ENCODE measurements around the gene PIGN. TPM values are rescaled to one million over a fixed set of nuclear protein-coding genes. Genes with fewer than 3 reads are reported as not detected.

The PIGN gene
- total RNA-seq, 4 donors from 2014 or later = 10.5 to 32.4 (median 17.3) TPM

DNA sequence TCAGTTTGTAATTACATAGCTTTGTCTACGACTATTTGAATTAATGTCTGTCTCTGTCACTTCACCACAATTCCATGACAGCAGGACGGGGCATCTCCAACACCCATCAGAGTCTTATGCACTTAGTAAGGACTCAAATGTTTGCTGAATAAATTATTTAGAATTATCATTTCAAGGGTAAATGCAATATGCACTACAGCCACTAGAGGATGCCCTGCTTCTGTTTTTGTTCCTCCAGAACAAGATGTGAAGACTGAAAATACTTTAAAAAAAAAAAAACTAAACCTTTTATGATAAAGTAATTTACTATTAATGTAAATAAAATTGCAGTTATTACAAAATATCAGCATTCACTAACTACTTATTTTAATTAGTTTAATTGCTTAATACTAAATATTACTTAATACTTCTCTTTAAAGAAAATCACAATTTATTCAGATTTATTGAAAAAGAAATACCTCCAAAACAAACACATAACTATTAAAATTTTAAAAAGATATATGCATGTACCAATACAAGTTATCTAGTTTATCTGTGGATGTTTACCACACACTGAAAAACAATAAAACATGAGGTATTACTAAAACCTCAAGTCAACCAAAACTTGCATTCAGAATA, 3.2 kb downstream of the PIGN start:
- 0% methylated on average over 2 of the region's 2 CpGs for WGBS, 2 donors (ENCODE audit: low coverage in 1 of 2)
- no peak overlapping the region for H3K4me3 ChIP-seq
- no peak for TF ChIP-seq EP300 (IDR thresholded peaks at IDR 0.05)
- TF ChIP-seq, protein P1, sequence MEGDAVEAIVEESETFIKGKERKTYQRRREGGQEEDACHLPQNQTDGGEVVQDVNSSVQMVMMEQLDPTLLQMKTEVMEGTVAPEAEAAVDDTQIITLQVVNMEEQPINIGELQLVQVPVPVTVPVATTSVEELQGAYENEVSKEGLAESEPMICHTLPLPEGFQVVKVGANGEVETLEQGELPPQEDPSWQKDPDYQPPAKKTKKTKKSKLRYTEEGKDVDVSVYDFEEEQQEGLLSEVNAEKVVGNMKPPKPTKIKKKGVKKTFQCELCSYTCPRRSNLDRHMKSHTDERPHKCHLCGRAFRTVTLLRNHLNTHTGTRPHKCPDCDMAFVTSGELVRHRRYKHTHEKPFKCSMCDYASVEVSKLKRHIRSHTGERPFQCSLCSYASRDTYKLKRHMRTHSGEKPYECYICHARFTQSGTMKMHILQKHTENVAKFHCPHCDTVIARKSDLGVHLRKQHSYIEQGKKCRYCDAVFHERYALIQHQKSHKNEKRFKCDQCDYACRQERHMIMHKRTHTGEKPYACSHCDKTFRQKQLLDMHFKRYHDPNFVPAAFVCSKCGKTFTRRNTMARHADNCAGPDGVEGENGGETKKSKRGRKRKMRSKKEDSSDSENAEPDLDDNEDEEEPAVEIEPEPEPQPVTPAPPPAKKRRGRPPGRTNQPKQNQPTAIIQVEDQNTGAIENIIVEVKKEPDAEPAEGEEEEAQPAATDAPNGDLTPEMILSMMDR (IDR thresholded peaks at IDR 0.05) = peak; percentile 87 to 97 (median 92)
- H3K4me1 ChIP-seq = peaks cover 0 to 37% (median 4%) of the 10 kb centered on the region in 3 donors
- H3K27me3 ChIP-seq = no peaks in the 10 kb centered on the region
- no peak for ATAC-seq
- H3K27ac ChIP-seq = no peak overlapping the region
- no peaks in the 10 kb centered on the region for H3K9me3 ChIP-seq
- H3K36me3 ChIP-seq = no peaks in the 10 kb centered on the region

DNA sequence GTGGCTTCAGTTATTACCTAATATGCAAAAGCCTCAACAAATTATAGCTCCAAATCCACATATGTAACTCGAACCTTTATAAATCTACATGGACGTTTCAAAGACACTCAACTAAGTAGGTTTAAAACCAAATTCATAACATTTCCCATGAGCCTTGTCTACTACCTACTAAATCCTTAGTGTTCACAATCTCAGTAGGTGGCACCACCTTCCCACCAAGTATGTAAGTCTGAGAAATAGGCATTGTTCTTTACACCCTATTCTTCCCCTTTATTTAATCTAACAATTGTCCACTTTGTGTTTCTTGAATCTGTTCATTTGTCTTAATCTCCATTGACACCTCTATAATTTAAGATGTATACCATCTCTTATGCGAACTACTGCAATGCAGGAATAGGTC, 4.6 kb downstream of the PIGN start:
- no peaks in the 10 kb centered on the region for H3K36me3 ChIP-seq
- no peak for TF ChIP-seq EP300 (IDR thresholded peaks at IDR 0.05)
- no peak for TF ChIP-seq POLR2A (IDR thresholded peaks at IDR 0.05)
- TF ChIP-seq, protein P1 (IDR thresholded peaks at IDR 0.05) = no peak
- no peak for TF ChIP-seq POLR2AphosphoS5 (IDR thresholded peaks at IDR 0.05)
- H3K4me1 ChIP-seq = peaks cover 0 to 28% (median 0%) of the 10 kb centered on the region in 3 donors
- ATAC-seq = no peak
- 77% methylated on average over 3 of the region's 3 CpGs for WGBS, 2 donors (ENCODE audit: low coverage in 1 of 2)
- no peak overlapping the region for H3K4me3 ChIP-seq
- no peaks in the 10 kb centered on the region for H3K27me3 ChIP-seq
- no peak overlapping the region for H3K27ac ChIP-seq
- no peaks in the 10 kb centered on the region for H3K9me3 ChIP-seq

DNA sequence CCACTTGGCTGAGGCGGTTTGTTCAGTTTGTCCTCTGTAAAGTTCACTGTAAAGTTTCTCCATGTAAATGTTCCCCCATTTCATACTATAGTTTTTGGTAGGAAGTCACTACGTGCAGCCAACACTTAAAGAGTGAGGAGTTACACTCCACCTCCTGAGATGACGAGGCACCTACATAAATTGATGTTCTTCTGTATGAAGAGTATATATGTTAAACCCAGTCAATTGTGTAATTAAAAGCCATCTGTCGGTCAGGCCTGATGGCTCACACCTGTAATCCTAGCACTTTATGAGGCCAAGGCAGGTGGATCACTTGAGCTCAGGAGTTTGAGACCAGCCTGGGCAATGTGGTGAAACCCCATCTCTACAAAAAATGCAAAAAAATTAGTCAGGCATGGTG, 7.6 kb downstream of the PIGN start:
- TF ChIP-seq EP300 (IDR thresholded peaks at IDR 0.05) (no peak), POLR2AphosphoS5 (IDR thresholded peaks at IDR 0.05) (no peak), POLR2A (IDR thresholded peaks at IDR 0.05) (no peak)
- TF ChIP-seq, protein P1 (IDR thresholded peaks at IDR 0.05) = no peak
- WGBS, 2 donors (ENCODE audit: low coverage in 1 of 2) = 91 to 94% methylated on average over 2 to 3 of the region's 4 CpGs
- Histone ChIP-seq H3K36me3 (no peaks in the 10 kb centered on the region), H3K9me3 (no peaks in the 10 kb centered on the region), H3K4me3 (no peak overlapping the region), H3K27me3 (no peaks in the 10 kb centered on the region), H3K4me1 (peaks cover 0 to 11% (median 0%) of the 10 kb centered on the region in 3 donors), H3K27ac (no peak overlapping the region)
- no peak for ATAC-seq

DNA sequence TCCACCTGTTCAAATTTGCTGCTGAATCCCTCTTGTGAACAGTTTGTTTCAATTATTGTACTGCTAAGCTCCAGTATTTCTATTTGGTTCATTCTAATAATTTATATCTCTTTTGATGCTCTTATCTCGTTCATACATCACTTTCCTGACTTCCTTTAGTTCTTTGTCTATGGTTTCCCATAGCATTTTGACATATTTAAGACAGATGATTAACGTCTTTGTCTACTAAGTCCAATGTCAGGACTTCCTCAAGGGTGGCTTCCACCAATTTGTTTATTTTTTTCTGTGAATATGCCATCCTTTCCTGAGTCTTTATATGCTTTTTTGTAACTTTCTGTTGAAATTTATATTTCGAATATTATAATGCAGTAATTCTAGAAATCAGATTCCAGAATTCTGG, 9.6 kb downstream of the PIGN start:
- 76 to 93% methylated on average over 3 of the region's 3 CpGs for WGBS, 2 donors (ENCODE audit: low coverage in 1 of 2)
- Histone ChIP-seq H3K27ac (no peak overlapping the region), H3K4me1 (no peaks in the 10 kb centered on the region), H3K4me3 (no peak overlapping the region), H3K36me3 (no peaks in the 10 kb centered on the region), H3K9me3 (no peaks in the 10 kb centered on the region), H3K27me3 (no peaks in the 10 kb centered on the region)
- ATAC-seq = no peak
- no peak for TF ChIP-seq POLR2AphosphoS5 (IDR thresholded peaks at IDR 0.05)

DNA sequence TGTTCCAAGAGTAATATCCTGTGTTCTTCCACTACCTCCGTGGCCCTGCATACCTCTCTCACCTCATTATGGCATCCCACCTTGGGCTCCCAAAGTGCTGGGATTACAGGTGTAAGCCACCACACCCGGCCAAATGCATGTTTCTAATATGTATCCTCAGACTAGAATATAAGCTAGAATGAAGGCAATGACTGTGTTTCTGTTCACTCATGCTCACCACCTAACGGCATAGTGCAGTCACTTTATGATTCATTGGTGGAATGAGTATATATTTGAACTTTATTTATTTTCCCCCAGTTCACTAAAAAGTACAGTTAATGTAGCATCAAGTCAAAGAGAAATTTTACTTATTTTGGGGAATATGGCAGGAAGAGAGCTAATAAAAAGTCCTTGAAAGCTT, 11.3 kb downstream of the PIGN start:
- no peaks in the 10 kb centered on the region for H3K4me1 ChIP-seq

More for the DNA sequence above, 11.3 kb downstream of the PIGN start:
- WGBS, 2 donors (ENCODE audit: low coverage in 1 of 2) = 85 to 86% methylated on average over 2 to 3 of the region's 3 CpGs
- TF ChIP-seq, protein P1 (IDR thresholded peaks at IDR 0.05) = no peak
- TF ChIP-seq POLR2A (IDR thresholded peaks at IDR 0.05) (no peak), POLR2AphosphoS5 (IDR thresholded peaks at IDR 0.05) (no peak), EP300 (IDR thresholded peaks at IDR 0.05) (no peak)
- ATAC-seq = no peak
- Histone ChIP-seq H3K27ac (no peak overlapping the region), H3K36me3 (no peaks in the 10 kb centered on the region), H3K9me3 (no peaks in the 10 kb centered on the region), H3K4me3 (no peak overlapping the region), H3K27me3 (no peaks in the 10 kb centered on the region)
